OCI-LY1 (cell line): Measurements from ENCODE around the gene TRIM2.

Experiments
- H2AFZ ChIP-seq: fragments of 200-600 bp; sonication (generic), shearing (Covaris generic); 2 replicates; pipeline ENCODE4 v1.6.0; 2014; ENCODE audit warnings: antibody characterized with exemption, mild to moderate bottlenecking, low read length
- H3F3A ChIP-seq: fragments of 200-600 bp; sonication (generic), shearing (Covaris generic); 2 replicates; pipeline ENCODE4 v1.6.0; 2014; ENCODE audit warnings: mild to moderate bottlenecking, antibody characterized with exemption, low read length, moderate library complexity; ENCODE audit not compliant: insufficient read depth
- H3K27ac ChIP-seq: fragments of 200-600 bp; sonication (generic); 2 replicates; pipeline ENCODE4 v1.5.1; 2014; ENCODE audit warnings: low read length, mixed run types, mild to moderate bottlenecking, low read depth; ENCODE audit not compliant: poor library complexity, severe bottlenecking
- H3K27me3 ChIP-seq: fragments of 200-600 bp; sonication (generic); 2 replicates; pipeline ENCODE4 v1.6.0; 2014; ENCODE audit warnings: antibody characterized with exemption, mild to moderate bottlenecking, low read length, moderate library complexity; ENCODE audit not compliant: insufficient read depth
- H3K36me3 ChIP-seq: fragments of 200-600 bp; sonication (generic); 2 replicates; pipeline ENCODE4 v1.6.1; 2014; ENCODE audit warnings: mild to moderate bottlenecking, antibody characterized with exemption, low read length, moderate library complexity, mixed read lengths; ENCODE audit not compliant: insufficient read depth
- H3K4me1 ChIP-seq: fragments of 200-600 bp; sonication (generic); 2 replicates; pipeline ENCODE4 v1.5.1; 2014; ENCODE audit warnings: mild to moderate bottlenecking, low read length, moderate library complexity; ENCODE audit not compliant: insufficient read depth, severe bottlenecking
- H3K4me2 ChIP-seq: fragments of 200-600 bp; sonication (generic), shearing (Covaris generic); 2 replicates; pipeline ENCODE4 v1.6.1; 2014; ENCODE audit warnings: low read length
- H3K4me3 ChIP-seq: fragments of 200-600 bp; sonication (generic); 2 replicates; pipeline ENCODE4 v1.5.1; 2014; ENCODE audit warnings: low read length, low read depth, mild to moderate bottlenecking, mixed read lengths; ENCODE audit not compliant: poor library complexity, severe bottlenecking
- H3K79me2 ChIP-seq: fragments of 200-600 bp; shearing (Covaris generic); 2 replicates; pipeline ENCODE4 v1.6.1; 2016; ENCODE audit warnings: mixed run types, low read length, mixed read lengths; ENCODE audit not compliant: insufficient read depth
- H3K9ac ChIP-seq: fragments of 200-600 bp; sonication (generic), shearing (Covaris generic); 2 replicates; pipeline ENCODE4 v1.6.1; 2014; ENCODE audit warnings: mild to moderate bottlenecking, low read length, mixed read lengths
- H3K9me2 ChIP-seq: fragments of 200-600 bp; sonication (generic), shearing (Covaris generic); 2 replicates; pipeline ENCODE4 v1.6.1; 2014; ENCODE audit warnings: low read depth, mild to moderate bottlenecking, low read length, mixed read lengths
- H3K9me3 ChIP-seq: fragments of 200-600 bp; shearing (Covaris generic); 2 replicates; pipeline ENCODE4 v1.6.1; 2014; ENCODE audit warnings: low read length, mixed read lengths
- H4K20me1 ChIP-seq: fragments of 200-600 bp; sonication (generic), shearing (Covaris generic); 2 replicates; pipeline ENCODE4 v1.6.0; 2016; ENCODE audit warnings: mild to moderate bottlenecking, low read length; ENCODE audit not compliant: insufficient read depth
- CTCF ChIP-seq: fragments of 200-600 bp; sonication (generic), shearing (Covaris generic); IDR thresholded peaks from 2 replicates; pipeline ENCODE4 v1.5.1; 2017; ENCODE audit warnings: mild to moderate bottlenecking, antibody characterized with exemption, low read length, moderate library complexity, mixed read lengths
- EZH2 ChIP-seq: fragments of 200-600 bp; sonication (generic), shearing (Covaris generic); IDR thresholded peaks from 2 replicates; pipeline ENCODE4 v1.8.0; 2017; ENCODE audit warnings: borderline replicate concordance, mixed run types, mild to moderate bottlenecking, antibody characterized with exemption, low read length, moderate library complexity, mixed read lengths

Gene TRIM2

GRCh38 chr4:153348006-153348405 is 143.8 kb downstream of the TRIM2 start:
- H3K27me3 ChIP-seq = no peaks in the 10 kb centered on the region
- H3K9ac ChIP-seq = peak overlapping the region; percentile 99
- H3K9me3 ChIP-seq = no peaks in the 10 kb centered on the region
- peaks cover 33% of the 10 kb centered on the region for H3K36me3 ChIP-seq
- H3K4me1 ChIP-seq = peaks cover 77% of the 10 kb centered on the region
- peak overlapping the region; percentile 72 for H3K4me2 ChIP-seq
- peak overlapping the region; percentile 100 for H3K27ac ChIP-seq
- H2AFZ ChIP-seq = no peak overlapping the region
- peak overlapping the region; percentile 82 for H3K4me3 ChIP-seq
- peak; percentile 20; the same call in 1 of the 2 replicates for TF ChIP-seq CTCF
- no peak for TF ChIP-seq EZH2
- H4K20me1 ChIP-seq = no peaks in the 10 kb centered on the region
- H3F3A ChIP-seq = no peaks in the 10 kb centered on the region; the same call in 1 of the 2 replicates
- peaks cover 66% of the 10 kb centered on the region for H3K79me2 ChIP-seq
- no peaks in the 10 kb centered on the region for H3K9me2 ChIP-seq

DNA sequence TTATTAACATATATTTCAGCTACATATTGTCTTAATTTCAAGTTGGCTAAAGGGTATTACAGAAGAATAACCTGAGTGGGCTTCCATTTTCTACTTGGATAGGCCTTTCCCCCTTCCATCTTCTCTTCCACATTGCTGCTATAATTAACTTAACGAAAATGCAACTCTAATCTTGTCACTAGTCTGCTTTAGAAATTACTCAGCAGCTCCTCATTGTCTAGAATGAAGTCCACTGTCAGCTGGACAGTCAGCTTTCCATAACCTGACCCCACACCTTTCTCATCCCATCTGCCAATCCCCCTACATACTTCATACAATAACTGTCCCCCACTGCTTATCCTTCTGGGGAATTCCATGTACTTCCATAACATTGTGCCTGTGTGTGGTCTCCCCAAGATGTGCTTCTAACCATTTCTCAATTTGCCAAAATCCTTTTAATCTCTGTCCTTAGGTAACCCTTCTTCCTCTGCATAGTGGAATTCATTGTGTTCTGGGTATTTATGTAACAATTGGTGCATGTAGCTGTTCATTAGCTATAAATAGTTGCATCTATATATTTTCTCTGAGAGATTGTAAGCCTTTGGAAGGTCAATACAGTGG is 145.1 kb downstream of the TRIM2 start:
- H3K4me1 ChIP-seq = peaks cover 65% of the 10 kb centered on the region
- no peaks in the 10 kb centered on the region for H3K9me2 ChIP-seq
- H3K36me3 ChIP-seq = peaks cover 42% of the 10 kb centered on the region
- peaks cover 67% of the 10 kb centered on the region for H3K79me2 ChIP-seq
- no peaks in the 10 kb centered on the region for H3K27me3 ChIP-seq
- H2AFZ ChIP-seq = no peak overlapping the region
- H3F3A ChIP-seq = no peaks in the 10 kb centered on the region; the same call in 1 of the 2 replicates
- H3K9ac ChIP-seq = peak overlapping the region; percentile 46
- peak overlapping the region; percentile 38 for H3K4me2 ChIP-seq
- H4K20me1 ChIP-seq = no peaks in the 10 kb centered on the region
- TF ChIP-seq CTCF (no peak), EZH2 (no peak)
- no peak overlapping the region for H3K4me3 ChIP-seq
- no peaks in the 10 kb centered on the region for H3K9me3 ChIP-seq
- H3K27ac ChIP-seq = peak overlapping the region; percentile 100

GRCh38 chr4:153362184-153362583 is 157.9 kb downstream of the TRIM2 start:
- H3K4me1 ChIP-seq = no peaks in the 10 kb centered on the region
- H3K9ac ChIP-seq = no peak overlapping the region
- no peak overlapping the region for H2AFZ ChIP-seq
- H3K27me3 ChIP-seq = no peaks in the 10 kb centered on the region
- no peaks in the 10 kb centered on the region; the same call in 1 of the 2 replicates for H3F3A ChIP-seq
- no peaks in the 10 kb centered on the region for H3K9me2 ChIP-seq
- H3K9me3 ChIP-seq = no peaks in the 10 kb centered on the region
- no peak overlapping the region for H3K27ac ChIP-seq
- TF ChIP-seq CTCF (no peak), EZH2 (no peak)
- H3K36me3 ChIP-seq = peaks cover 93% of the 10 kb centered on the region
- H3K79me2 ChIP-seq = no peaks in the 10 kb centered on the region
- H3K4me3 ChIP-seq = no peak overlapping the region
- H3K4me2 ChIP-seq = no peak overlapping the region
- H4K20me1 ChIP-seq = no peaks in the 10 kb centered on the region
